ENCODE measurements around the gene PREX1.
"Not testable (repeated sequence)": the region's sequence is repeated elsewhere in the genome, so short reads cannot be mapped to it uniquely, and the experiment has no call there.

Gene PREX1

DNA sequence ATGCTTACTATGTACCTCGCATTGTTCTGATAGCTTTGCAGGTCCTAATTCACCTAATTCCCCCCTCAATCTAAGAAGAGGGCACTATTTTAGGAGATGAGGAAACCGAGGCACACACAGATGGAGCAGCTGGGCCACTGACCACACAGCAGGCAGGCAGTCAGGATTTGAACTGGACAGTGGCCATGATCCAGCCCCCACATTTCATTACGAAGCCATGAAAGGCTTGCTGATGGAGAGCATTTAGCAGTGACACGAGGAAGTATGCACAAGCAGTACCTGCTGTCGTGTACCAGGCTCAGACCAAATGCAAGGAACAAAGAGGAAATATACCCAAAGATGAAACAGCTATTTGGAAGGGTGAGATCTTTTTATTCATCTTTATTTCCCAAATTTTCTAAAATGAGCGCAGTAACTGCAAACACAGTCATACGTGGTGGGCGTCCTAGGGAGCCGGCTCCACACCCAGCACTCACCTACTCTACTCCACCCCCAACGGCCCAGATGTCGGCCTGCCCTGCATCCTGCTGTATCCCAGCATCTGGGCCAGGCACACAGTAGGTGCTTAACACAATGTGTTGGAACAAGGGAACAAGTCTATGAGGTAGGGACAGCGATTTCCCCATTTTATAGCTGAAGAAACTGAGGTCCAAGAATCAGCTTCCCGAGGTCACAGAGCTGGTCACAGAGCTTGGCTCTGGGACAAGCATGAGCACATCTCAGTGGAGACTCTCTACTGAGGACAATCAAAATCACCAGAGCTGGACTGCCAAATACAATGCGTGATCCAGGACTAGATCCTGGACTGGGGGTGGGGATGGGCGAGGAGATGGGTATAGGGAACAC is 15.0 kb downstream of the PREX1 start:
- H3K4me3 ChIP-seq (ENCODE audit: low read length): no peak overlapping the region
- TF ChIP-seq CTCF (conservative IDR thresholded peaks at IDR 0.05; ENCODE audit: low read length): no peak
- DNase-seq (ENCODE audit: low read depth): no peak

DNA sequence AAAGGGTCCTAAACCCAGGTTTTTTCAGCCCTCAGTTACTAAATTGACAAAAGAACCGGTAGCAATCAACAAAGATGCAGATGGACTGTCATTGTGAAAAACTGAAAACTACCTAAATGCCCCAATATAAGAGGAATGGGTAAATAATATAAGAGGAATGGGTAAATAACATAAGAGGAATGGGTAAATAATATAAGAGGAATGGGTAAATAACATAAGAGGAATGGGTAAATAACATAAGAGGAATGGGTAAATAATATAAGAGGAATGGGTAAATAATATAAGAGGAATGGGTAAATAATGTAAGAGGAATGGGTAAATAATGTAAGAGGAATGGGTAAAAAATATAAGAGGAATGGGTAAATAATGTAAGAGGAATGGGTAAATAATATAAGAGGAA is 15.7 kb downstream of the PREX1 start:
- DNase-seq (ENCODE audit: low read depth); H3K4me3 ChIP-seq (ENCODE audit: low read length): not testable (repeated sequence)

GRCh38 chr20:48809673-48810072 is 18.1 kb downstream of the PREX1 start:
- no peak overlapping the region for H3K4me3 ChIP-seq (ENCODE audit: low read length)
- no peak for TF ChIP-seq CTCF (conservative IDR thresholded peaks at IDR 0.05; ENCODE audit: low read length)
- DNase-seq (ENCODE audit: low read depth): no peak

GRCh38 chr20:48808382-48809034 is 19.3 kb downstream of the PREX1 start:
- TF ChIP-seq CTCF (conservative IDR thresholded peaks at IDR 0.05; ENCODE audit: low read length): no peak
- H3K4me3 ChIP-seq (ENCODE audit: low read length): no peak overlapping the region
- no peak for DNase-seq (ENCODE audit: low read depth)

DNA sequence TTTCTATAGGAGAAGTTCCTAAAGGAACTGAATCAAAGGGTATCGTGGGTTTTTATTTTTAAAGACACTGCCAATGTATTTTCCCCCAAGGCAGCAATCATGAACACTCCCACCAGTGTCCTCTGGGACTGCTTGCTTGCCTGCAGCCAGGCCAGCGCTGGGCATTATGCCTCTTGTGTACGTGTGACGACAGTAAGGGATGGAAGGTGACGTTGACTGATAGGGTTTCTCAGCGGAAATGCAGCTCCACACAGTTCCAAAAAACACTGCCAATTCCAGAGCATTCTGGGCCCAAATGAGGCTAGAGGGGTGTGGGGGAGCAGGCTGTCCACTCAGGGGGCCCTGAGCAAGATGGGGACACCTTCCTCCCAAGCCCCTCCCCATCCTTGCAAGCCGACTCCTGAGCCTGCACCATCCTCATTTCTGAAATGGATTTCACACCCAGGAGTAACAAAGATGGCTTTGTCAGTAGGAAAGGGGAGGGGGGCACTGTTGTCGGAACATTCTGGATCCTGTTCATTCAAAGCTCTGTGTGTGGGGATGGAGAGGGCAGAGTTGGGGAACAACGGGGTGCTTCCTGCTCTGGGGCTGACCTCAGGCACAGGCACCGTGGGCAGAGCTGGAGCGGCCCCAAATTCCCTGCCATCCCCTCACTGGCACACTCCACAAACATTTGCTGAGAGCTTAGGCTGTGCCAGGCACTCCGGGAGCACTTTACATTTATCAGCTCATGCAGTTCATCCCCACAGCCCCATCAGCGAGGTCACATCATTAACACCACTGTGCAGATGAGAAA is 20.0 kb downstream of the PREX1 start:
- DNase-seq (ENCODE audit: low read depth): no peak
- no peak overlapping the region for H3K4me3 ChIP-seq (ENCODE audit: low read length)
- no peak for TF ChIP-seq CTCF (conservative IDR thresholded peaks at IDR 0.05; ENCODE audit: low read length)

- no peak overlapping the region for H3K4me3 ChIP-seq (ENCODE audit: low read length)
- no peak for TF ChIP-seq CTCF (conservative IDR thresholded peaks at IDR 0.05; ENCODE audit: low read length)
- DNase-seq (ENCODE audit: low read depth): no peak
Observed at GRCh38 chr20:48807051-48807450, 20.7 kb downstream of the PREX1 start.

GRCh38 chr20:48805716-48806115 is 22.1 kb downstream of the PREX1 start:
- no peak for TF ChIP-seq CTCF (conservative IDR thresholded peaks at IDR 0.05; ENCODE audit: low read length)

More at GRCh38 chr20:48805716-48806115, 22.1 kb downstream of the PREX1 start:
- H3K4me3 ChIP-seq (ENCODE audit: low read length): no peak overlapping the region
- DNase-seq (ENCODE audit: low read depth): no peak

Data from AG10803 (cell line).